ENCODE results near the gene MEI1. TPM values are rescaled to one million over a fixed set of nuclear protein-coding genes. Genes with fewer than 3 reads are reported as not detected.
"Not testable (repeated sequence)": the region's sequence is repeated elsewhere in the genome, so short reads cannot be mapped to it uniquely, and the experiment has no call there.

MEI1 gene
- total RNA-seq, 4 donors from 2014 or later: under 0.01 to 1.8 (median 0.44) TPM; not detected in 1

GRCh38 chr22:41722496-41722895 is 23.2 kb downstream of the MEI1 start:
- TF ChIP-seq POLR2A (IDR thresholded peaks at IDR 0.05) (no peak), EP300 (IDR thresholded peaks at IDR 0.05) (no peak)
- DNase-seq (ENCODE audit: low spot score in 2 of 2): no peak
- Histone ChIP-seq H3K9me3 (no peaks in the 10 kb centered on the region), H3K4me1 (no peaks in the 10 kb centered on the region), H3K36me3 (no peaks in the 10 kb centered on the region), H3K27ac (no peak overlapping the region), H3K27me3 (no peaks in the 10 kb centered on the region), H3K4me3 (no peak overlapping the region)
- WGBS, 2 donors: 68 to 76% methylated on average over 1 of the region's 1 CpG

GRCh38 chr22:41725510-41726110 is 26.3 kb downstream of the MEI1 start:
- H3K27me3 ChIP-seq: no peaks in the 10 kb centered on the region
- TF ChIP-seq EP300 (IDR thresholded peaks at IDR 0.05) (no peak), POLR2A (IDR thresholded peaks at IDR 0.05) (no peak)
- TF ChIP-seq, protein P1, sequence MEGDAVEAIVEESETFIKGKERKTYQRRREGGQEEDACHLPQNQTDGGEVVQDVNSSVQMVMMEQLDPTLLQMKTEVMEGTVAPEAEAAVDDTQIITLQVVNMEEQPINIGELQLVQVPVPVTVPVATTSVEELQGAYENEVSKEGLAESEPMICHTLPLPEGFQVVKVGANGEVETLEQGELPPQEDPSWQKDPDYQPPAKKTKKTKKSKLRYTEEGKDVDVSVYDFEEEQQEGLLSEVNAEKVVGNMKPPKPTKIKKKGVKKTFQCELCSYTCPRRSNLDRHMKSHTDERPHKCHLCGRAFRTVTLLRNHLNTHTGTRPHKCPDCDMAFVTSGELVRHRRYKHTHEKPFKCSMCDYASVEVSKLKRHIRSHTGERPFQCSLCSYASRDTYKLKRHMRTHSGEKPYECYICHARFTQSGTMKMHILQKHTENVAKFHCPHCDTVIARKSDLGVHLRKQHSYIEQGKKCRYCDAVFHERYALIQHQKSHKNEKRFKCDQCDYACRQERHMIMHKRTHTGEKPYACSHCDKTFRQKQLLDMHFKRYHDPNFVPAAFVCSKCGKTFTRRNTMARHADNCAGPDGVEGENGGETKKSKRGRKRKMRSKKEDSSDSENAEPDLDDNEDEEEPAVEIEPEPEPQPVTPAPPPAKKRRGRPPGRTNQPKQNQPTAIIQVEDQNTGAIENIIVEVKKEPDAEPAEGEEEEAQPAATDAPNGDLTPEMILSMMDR (IDR thresholded peaks at IDR 0.05): no peak
- H3K9me3 ChIP-seq: no peaks in the 10 kb centered on the region
- H3K27ac ChIP-seq: no peak overlapping the region
- H3K4me3 ChIP-seq: no peak overlapping the region
- no peak for DNase-seq (ENCODE audit: low spot score in 2 of 2)
- WGBS, 2 donors: 90 to 92% methylated on average over 9 of the region's 9 CpGs
- H3K36me3 ChIP-seq: no peaks in the 10 kb centered on the region
- no peaks in the 10 kb centered on the region for H3K4me1 ChIP-seq

- H3K36me3 ChIP-seq: no peaks in the 10 kb centered on the region
- 86 to 89% methylated on average over 2 of the region's 2 CpGs for whole genome bisulfite sequencing, 2 donors
- no peak for TF ChIP-seq EP300 (IDR thresholded peaks at IDR 0.05)
- TF ChIP-seq POLR2A (IDR thresholded peaks at IDR 0.05): no peak
- TF ChIP-seq, protein P1 (IDR thresholded peaks at IDR 0.05): no peak
- no peaks in the 10 kb centered on the region for H3K4me1 ChIP-seq
- no peaks in the 10 kb centered on the region for H3K9me3 ChIP-seq
- H3K27me3 ChIP-seq: no peaks in the 10 kb centered on the region
- no peak overlapping the region for H3K27ac ChIP-seq
- no peak overlapping the region for H3K4me3 ChIP-seq
- DNase-seq (ENCODE audit: low spot score in 2 of 2): no peak
Measured at GRCh38 chr22:41731609-41732008, 32.3 kb downstream of the MEI1 start.

DNA sequence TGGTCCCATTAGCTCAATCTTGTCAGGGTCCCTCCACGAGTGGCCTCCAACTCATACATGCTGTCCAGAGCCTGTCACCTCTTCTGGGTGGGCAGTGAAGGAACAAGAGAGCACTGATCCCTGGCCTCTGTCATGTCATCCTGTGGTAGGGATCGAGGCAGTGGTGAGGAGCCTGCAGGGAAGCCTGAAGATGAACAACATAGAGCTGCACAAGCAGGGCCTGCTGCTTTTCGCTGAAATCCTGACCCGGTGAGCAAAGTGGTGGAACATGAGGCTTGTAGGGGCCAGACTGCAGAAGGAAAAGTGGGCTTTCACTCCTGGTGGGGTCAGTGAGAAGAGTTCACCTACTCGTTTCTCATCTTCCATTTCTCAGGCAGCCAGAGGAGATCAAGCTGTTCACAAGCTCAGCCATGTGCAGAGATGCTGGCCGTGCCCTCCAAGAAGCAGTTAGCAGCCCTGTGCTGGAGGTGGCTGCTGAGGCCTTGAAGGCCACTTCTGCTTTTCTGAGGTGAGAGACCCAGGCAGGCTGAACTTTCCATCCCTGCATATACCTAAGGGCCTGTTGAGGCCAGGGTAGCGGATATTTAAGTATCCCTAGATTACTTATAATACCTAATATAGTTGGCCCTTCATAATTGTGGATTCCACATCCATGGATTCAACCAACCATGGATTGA is 32.9 kb downstream of the MEI1 start:
- no peaks in the 10 kb centered on the region for H3K9me3 ChIP-seq
- H3K4me1 ChIP-seq: no peaks in the 10 kb centered on the region
- no peak overlapping the region for H3K4me3 ChIP-seq
- no peak overlapping the region for H3K27ac ChIP-seq
- no peak for DNase-seq (ENCODE audit: low spot score in 2 of 2)
- H3K27me3 ChIP-seq: no peaks in the 10 kb centered on the region
- 81 to 89% methylated on average over 6 to 7 of the region's 7 CpGs for WGBS, 2 donors
- no peaks in the 10 kb centered on the region for H3K36me3 ChIP-seq
- TF ChIP-seq, protein P1 (IDR thresholded peaks at IDR 0.05): no peak
- no peak for TF ChIP-seq EP300 (IDR thresholded peaks at IDR 0.05)

- WGBS, 2 donors: 95 to 96% methylated on average over 4 of the region's 4 CpGs
- not testable (repeated sequence) for H3K27ac ChIP-seq; DNase-seq (ENCODE audit: low spot score in 2 of 2); H3K4me1 ChIP-seq; H3K36me3 ChIP-seq; H3K4me3 ChIP-seq; H3K27me3 ChIP-seq; H3K9me3 ChIP-seq
Measured at GRCh38 chr22:41733241-41733640, 33.9 kb downstream of the MEI1 start.

GRCh38 chr22:41739576-41739975 is 40.3 kb downstream of the MEI1 start:
- H3K4me3 ChIP-seq: no peak overlapping the region
- WGBS, 2 donors: 88 to 89% methylated on average over 3 of the region's 3 CpGs
- H3K27me3 ChIP-seq: no peaks in the 10 kb centered on the region
- no peaks in the 10 kb centered on the region for H3K4me1 ChIP-seq
- H3K36me3 ChIP-seq: no peaks in the 10 kb centered on the region
- no peaks in the 10 kb centered on the region for H3K9me3 ChIP-seq
- TF ChIP-seq EP300 (IDR thresholded peaks at IDR 0.05): no peak
- TF ChIP-seq, protein P1 (IDR thresholded peaks at IDR 0.05): no peak
- H3K27ac ChIP-seq: no peak overlapping the region
- no peak for DNase-seq (ENCODE audit: low spot score in 2 of 2)
